Activated CD4-positive, alpha-beta T cell treated with anti-CD3 and anti-CD28 coated beads, Interleukin-2, amount 10 ng/mL, durations not matched to agents 24 days and 14 days (primary cell): Measurements from ENCODE around the gene ATAD3B. TPM values are rescaled to one million over a fixed set of nuclear protein-coding genes. Genes with fewer than 3 reads are reported as not detected.

Experiments used
- DNase-seq: peaks from one replicate; pipeline ENCODE4 v3.0.0; 2022
- H3K27ac Mint-ChIP-seq: one replicate; pipeline ENCODE4 v1.8.0; 2022; ENCODE audit warnings: mild to moderate bottlenecking, mixed read lengths
- H3K27me3 Mint-ChIP-seq: one replicate; pipeline ENCODE4 v1.8.0; 2022; ENCODE audit warnings: mixed read lengths
- H3K36me3 Mint-ChIP-seq: one replicate; pipeline ENCODE4 v1.8.0; 2022; ENCODE audit warnings: low read depth, mild to moderate bottlenecking, mixed read lengths
- H3K4me1 Mint-ChIP-seq: one replicate; pipeline ENCODE4 v1.8.0; 2021; ENCODE audit warnings: mixed read lengths
- H3K4me3 Mint-ChIP-seq: one replicate; pipeline ENCODE4 v1.8.0; 2022; ENCODE audit warnings: mild to moderate bottlenecking, moderate library complexity, mixed read lengths
- H3K9me3 Mint-ChIP-seq: one replicate; pipeline ENCODE4 v1.8.0; 2021; ENCODE audit warnings: mixed read lengths
- intact Hi-C: fragments of 100-400 bp; cut with micrococcal nuclease; formaldehyde crosslinking; loops from one replicate; pipeline ENCODE4 v1.15.1; 2023
- total RNA-seq: library from RNA; stranded (reverse); gene quantifications from 2 replicates; pipeline ENCODE4 v1.2.3, GENCODE V29; 2022

ATAD3B gene
- total RNA-seq, 1 donor from 2014 or later = 98.5 TPM

DNA sequence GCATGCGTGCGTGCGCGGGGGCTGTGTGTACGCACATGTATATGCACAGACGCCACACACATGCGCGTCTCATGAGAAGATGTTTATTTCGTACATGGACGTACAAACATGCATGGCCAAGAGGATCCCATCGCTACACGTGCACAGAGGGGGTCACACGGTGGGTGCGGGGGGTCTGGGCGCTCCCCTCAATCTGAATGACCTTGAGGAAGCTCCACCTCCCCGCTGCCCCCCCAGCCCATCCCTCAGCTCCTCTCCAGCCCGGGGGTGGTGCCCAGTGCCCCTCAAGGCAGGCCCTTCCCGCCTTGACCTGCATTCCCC lies 67.4 kb downstream of the ATAD3B start:
- no peaks in the 10 kb centered on the region for H3K9me3 Mint-ChIP-seq
- peaks cover 20% of the 10 kb centered on the region for H3K36me3 Mint-ChIP-seq
- H3K27ac Mint-ChIP-seq = no peak overlapping the region
- no peak for DNase-seq
- peaks cover 1% of the 10 kb centered on the region for H3K27me3 Mint-ChIP-seq
- intact Hi-C loops = no loop called here
- no peak overlapping the region for H3K4me3 Mint-ChIP-seq
- peaks cover 1% of the 10 kb centered on the region for H3K4me1 Mint-ChIP-seq

DNA sequence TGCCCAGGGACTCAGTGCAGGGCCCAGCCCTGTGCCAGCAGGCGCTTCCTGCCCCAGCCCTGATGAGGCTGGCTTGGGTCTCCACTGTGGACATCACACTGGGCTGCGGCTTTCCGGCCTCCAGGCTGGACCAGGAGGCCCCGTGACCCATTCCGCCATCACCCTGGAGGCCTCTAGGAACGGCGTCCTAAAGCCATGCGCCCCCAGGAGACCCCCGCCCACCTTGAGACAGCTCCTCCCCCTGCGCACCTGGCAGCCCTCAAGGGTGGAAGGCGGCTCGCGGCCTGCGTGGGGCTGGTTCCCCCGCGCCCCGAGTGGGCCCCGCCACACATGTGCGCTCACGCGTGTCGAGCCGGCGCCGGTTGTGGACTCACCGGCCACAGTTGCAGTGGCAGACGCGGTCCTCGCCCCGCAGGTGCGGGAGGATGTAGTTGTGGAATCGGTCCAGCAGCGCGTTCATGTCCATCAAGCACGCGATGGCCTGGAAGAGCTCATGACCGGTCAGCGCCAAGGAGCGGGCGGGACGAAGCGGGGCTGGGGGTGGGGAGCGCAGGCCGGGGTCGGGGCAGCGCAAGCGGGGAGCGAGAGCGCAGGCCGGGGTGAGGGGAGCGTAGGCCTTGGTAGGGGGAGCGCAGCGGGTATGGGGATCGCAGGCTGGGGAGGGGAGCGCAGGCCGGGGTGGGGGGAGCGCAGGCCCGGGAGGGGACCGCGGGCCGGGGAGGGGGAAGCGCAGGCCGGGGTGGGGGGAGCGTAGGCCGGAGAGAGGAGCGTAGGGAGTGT lies 67.9 kb downstream of the ATAD3B start:
- H3K4me3 Mint-ChIP-seq = no peak overlapping the region

DNA sequence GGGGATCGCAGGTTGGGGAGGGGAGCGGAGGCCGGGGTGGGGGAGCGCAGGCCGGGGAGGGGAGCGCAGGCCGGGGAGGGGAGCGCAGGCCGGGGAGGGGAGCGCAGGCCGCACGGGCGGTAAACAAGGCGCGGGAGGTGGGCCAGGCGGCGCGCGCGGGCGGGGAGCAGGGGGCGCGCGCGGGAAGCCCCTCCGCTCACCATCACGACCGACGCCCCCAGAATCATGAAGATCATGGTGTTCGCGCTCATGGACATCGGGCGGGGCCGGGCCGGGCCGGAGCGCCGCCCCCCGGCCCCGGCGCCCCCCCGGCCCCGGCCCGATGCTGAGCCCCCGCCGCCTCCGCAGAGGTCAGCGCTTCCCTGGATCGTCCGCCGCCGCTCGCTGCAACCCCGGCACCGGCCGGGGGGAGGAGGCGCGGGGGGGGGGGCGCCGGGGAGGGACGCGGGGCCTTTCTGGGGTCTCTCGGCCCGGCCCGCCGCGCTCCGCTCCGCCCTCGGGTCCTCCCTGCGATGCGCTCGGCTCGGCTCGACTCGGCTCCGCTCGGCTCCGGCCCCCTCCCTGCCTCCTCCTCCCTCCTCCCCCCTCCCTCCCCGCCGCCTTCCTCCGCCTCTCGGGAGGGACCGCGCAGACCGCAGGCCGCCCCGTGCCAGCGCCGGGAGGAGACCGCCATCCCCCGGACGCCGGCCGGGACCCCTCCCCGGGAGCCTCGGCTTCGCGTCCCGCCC lies 68.7 kb downstream of the ATAD3B start, which contains the start of gene TMEM240:
Gene TMEM240, minus strand, starts transcription at position 535 of the 728 bp plus-strand sequence. Its CDS starts 278 bp downstream, at position 257.
- no peak within 1 kb of the TSS for H3K4me3 Mint-ChIP-seq
- peaks cover 1% of the 10 kb centered on the region for H3K27me3 Mint-ChIP-seq
- no peak within 1 kb of the TSS for H3K27ac Mint-ChIP-seq
- intact Hi-C loops = no loop called here
- peaks cover 21% of the 10 kb centered on the region for H3K36me3 Mint-ChIP-seq
- DNase-seq = peak; percentile 75
- H3K4me1 Mint-ChIP-seq = peaks cover 1% of the 10 kb centered on the region
- H3K9me3 Mint-ChIP-seq = no peaks in the 10 kb centered on the region

More for the DNA sequence above, 67.9 kb downstream of the ATAD3B start:
- no peak for DNase-seq
- intact Hi-C loops = no loop called here
- H3K36me3 Mint-ChIP-seq = peaks cover 20% of the 10 kb centered on the region
- H3K9me3 Mint-ChIP-seq = no peaks in the 10 kb centered on the region
- H3K27me3 Mint-ChIP-seq = peaks cover 1% of the 10 kb centered on the region
- H3K4me1 Mint-ChIP-seq = peaks cover 1% of the 10 kb centered on the region
- no peak overlapping the region for H3K27ac Mint-ChIP-seq

DNA sequence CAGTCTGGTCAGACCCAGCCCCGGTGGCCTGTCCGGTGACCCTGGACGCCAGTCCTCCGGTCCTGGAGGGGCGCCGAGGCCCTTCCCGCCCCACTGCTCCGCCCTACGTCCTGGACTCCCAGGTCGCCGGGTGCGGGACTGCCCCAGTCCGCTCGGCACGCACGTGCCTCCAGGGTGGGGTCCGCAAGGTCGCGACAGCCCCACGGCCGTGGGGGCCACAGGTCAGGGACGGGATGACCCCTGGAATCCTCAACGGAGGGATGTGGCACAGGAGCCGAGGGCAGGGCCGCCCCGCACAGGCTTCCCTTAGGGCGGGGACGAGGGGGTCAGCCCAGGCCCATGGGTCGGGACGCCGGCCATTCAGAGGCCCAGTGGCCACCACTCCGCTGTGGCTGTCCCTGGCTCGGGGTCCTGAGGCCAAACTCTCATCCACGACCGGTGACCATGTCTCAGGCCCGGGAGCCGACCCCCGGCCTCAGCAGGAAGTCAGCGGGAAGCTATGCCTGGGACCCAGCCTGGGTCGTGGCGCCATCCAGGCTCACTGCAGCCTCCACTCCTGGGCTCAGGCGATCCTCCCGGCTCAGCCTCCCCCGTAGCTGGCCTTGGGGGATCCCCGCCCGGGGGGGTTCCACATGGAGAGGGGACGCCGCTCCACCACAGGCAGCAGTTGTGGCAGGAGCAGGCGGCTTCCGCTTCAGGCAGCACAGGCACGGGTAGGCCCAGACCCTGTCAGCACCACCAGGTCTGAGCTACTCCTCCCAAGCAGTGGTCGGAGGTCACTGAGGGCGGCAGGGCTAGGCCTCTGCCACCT lies 69.5 kb downstream of the ATAD3B start:
- Mint-ChIP-seq H3K9me3 (no peaks in the 10 kb centered on the region), H3K4me3 (no peak overlapping the region), H3K27me3 (peaks cover 1% of the 10 kb centered on the region), H3K27ac (no peak overlapping the region), H3K4me1 (peaks cover 1% of the 10 kb centered on the region), H3K36me3 (peaks cover 22% of the 10 kb centered on the region)
- no peak for DNase-seq
- intact Hi-C loops = no loop called here

DNA sequence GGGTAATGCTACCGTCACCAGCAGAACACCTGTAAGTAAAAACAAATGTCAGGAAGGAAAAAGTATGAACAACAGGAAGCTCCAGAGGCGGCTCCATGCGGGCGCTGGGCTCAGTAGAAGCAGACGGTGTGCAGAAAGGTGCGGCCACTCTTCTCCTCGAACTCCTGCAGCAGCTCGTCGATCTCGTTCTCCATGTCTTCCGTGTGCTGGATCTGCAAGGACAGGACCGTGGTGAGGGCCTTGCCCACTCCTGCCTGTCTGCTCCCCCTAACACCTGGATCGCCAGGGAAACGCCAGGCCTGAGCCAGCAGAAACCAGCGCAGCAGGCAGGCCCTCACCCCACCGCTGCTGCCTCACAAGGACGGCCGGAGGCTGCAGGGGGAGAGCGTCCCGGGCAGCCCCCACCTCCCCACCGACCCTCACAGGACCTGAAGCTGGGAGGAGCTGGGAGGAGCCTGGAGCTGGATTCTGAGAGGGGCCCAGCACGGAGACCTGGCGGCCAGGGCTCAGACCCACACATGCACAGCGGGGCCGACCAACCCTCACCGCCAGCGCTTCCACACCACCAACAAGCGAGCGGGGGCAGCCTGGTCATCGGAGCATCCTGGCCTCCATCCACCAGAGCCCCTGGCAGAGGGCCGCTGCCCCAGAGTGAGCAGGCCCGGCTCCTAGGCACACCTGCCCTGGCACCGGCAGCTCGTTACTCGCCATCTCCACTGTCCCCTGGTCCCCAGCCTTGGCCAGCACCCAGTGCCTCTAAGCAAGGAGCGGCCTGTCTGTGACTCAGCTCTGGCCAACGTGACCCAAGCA lies 70.6 kb downstream of the ATAD3B start:
- intact Hi-C loops = no loop called here
- Mint-ChIP-seq H3K36me3 (peaks cover 22% of the 10 kb centered on the region), H3K4me3 (no peak overlapping the region)

DNA sequence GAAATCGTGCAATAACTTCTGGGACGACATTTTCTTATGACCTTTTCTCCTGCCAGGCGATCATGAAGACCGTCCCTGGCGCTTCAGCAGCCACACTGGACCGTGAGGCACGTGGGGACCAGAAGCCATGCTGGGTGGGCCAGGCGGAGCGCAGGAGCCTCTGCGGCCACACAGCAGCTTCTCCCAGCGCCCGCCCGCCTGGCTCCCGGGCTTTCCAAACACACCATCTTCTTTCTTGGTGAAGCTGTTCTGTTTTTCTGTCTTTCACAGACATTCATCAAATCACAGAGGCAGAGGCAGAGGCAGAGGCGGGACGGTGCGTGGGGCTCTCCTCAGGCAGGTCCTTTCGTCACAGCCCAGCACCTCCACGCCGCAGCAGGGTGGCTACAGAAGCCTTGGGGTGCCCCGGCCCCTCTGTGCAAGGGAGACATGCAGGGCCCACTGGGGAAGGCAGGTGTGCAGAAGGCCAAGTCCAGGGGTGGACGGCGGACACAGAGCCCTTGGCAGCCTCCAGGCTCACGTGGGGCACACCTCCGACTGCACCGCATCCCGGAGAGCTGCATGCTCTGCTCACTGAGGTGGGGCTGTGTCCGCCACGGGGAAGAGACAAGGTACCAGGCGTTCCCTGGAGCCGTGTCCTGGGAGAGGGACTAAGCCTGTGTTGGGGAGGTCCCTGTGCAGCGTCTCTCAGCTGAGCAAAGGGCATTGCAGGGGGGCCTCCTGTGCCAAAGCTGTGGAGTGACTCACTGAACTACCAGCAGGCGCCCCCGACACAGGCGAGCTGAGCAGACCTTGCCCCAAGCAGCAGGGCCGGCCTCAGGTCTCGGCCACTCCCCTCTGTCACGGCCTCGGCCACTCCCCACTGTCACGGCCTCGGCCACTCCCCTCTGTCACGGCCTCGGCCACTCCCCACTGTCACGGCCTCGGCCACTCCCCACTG lies 71.5 kb downstream of the ATAD3B start:
- no peak overlapping the region for H3K4me3 Mint-ChIP-seq
- intact Hi-C loops = no loop called here
- no peaks in the 10 kb centered on the region for H3K9me3 Mint-ChIP-seq
- H3K4me1 Mint-ChIP-seq = peaks cover 1% of the 10 kb centered on the region
- no peak for DNase-seq
- peaks cover 24% of the 10 kb centered on the region for H3K36me3 Mint-ChIP-seq
- no peak overlapping the region for H3K27ac Mint-ChIP-seq
- peaks cover 1% of the 10 kb centered on the region for H3K27me3 Mint-ChIP-seq

More for the DNA sequence above, 70.6 kb downstream of the ATAD3B start:
- no peak overlapping the region for H3K27ac Mint-ChIP-seq
- no peak for DNase-seq
- H3K4me1 Mint-ChIP-seq = peaks cover 1% of the 10 kb centered on the region
- no peaks in the 10 kb centered on the region for H3K9me3 Mint-ChIP-seq
- H3K27me3 Mint-ChIP-seq = peaks cover 1% of the 10 kb centered on the region

- Mint-ChIP-seq H3K27me3 (peaks cover 1% of the 10 kb centered on the region), H3K27ac (no peak overlapping the region), H3K36me3 (peaks cover 24% of the 10 kb centered on the region), H3K9me3 (no peaks in the 10 kb centered on the region), H3K4me1 (peaks cover 1% of the 10 kb centered on the region), H3K4me3 (no peak overlapping the region)
- DNase-seq = no peak
- intact Hi-C loops = no loop called here
These were observed 72.1 kb downstream of the ATAD3B start for GRCh38 chr1:1543706-1544099.

DNA sequence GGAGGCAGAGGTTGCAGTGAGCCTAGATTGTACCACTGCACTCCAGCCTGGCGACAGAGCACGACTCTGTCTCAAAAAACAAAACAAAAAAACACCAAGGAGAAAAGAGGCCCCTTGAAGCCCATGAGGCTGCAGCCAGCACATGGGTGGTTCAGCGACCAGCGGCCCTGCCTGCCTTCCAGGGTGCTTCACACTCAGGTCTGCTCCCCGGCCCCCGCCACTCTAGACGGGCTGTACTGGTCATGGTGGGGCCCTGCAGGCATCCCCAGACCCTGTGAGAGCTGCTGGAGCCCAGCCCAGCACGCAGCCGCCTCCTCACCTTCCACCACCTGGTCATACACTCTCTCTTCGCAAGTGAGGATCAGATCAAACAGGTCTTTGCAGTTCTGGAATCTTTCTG lies 73.0 kb downstream of the ATAD3B start:
- no peak for DNase-seq
- Mint-ChIP-seq H3K27ac (no peak overlapping the region), H3K9me3 (no peaks in the 10 kb centered on the region), H3K36me3 (peaks cover 23% of the 10 kb centered on the region), H3K4me3 (no peak overlapping the region), H3K4me1 (peaks cover 1% of the 10 kb centered on the region), H3K27me3 (peaks cover under 1% of the 10 kb centered on the region)
- intact Hi-C loops = no loop called here

Other genes starting within 250 kb of the ATAD3B start
- 175 and 194 TPM in 2 replicates for gene SDF4, start 239.8 kb upstream of the ATAD3B start, total RNA-seq
- gene B3GALT6, start 239.5 kb upstream of the ATAD3B start, total RNA-seq = 42.5 and 43.2 TPM in 2 replicates
- gene C1QTNF12, start 225.0 kb upstream of the ATAD3B start, total RNA-seq = 1.3 and 2.8 TPM in 2 replicates
- 86.9 and 87.3 TPM in 2 replicates for gene UBE2J2, start 197.9 kb upstream of the ATAD3B start, total RNA-seq
- 3.1 and 3.2 TPM in 2 replicates for gene SCNN1D, start 191.3 kb upstream of the ATAD3B start, total RNA-seq
- 54.1 and 55.7 TPM in 2 replicates for gene ACAP3, start 163.8 kb upstream of the ATAD3B start, total RNA-seq
- gene PUSL1, start 163.2 kb upstream of the ATAD3B start, total RNA-seq = 33.4 and 35.2 TPM in 2 replicates
- gene INTS11, start 147.1 kb upstream of the ATAD3B start, total RNA-seq = 145 TPM in 2 replicates
- 11.5 and 12.3 TPM in 2 replicates for gene CPTP, start 147.0 kb upstream of the ATAD3B start, total RNA-seq
- 0.28 and 0.38 TPM in 2 replicates for gene TAS1R3, start 140.5 kb upstream of the ATAD3B start, total RNA-seq
- 63.2 and 65.9 TPM in 2 replicates for gene DVL1, start 122.3 kb upstream of the ATAD3B start, total RNA-seq
- gene MXRA8, start 113.2 kb upstream of the ATAD3B start, total RNA-seq = 0.24 and 0.75 TPM in 2 replicates
- gene AURKAIP1, start 96.6 kb upstream of the ATAD3B start, total RNA-seq = 142 and 146 TPM in 2 replicates
- gene CCNL2, start 72.4 kb upstream of the ATAD3B start, total RNA-seq = 144 and 146 TPM in 2 replicates
- 187 and 194 TPM in 2 replicates for gene MRPL20, start 64.5 kb upstream of the ATAD3B start, total RNA-seq
- not detected in 2 replicates for gene ANKRD65, start 50.5 kb upstream of the ATAD3B start, total RNA-seq
- 4.9 and 5.2 TPM in 2 replicates for gene VWA1, start 36.1 kb upstream of the ATAD3B start, total RNA-seq
- gene ATAD3C, start 22.1 kb upstream of the ATAD3B start, total RNA-seq = 0.40 and 0.75 TPM in 2 replicates
- gene ATAD3A, start 40.4 kb downstream of the ATAD3B start, total RNA-seq = 102 and 107 TPM in 2 replicates
- 0.52 TPM in 1 of 2 replicates, not detected in the other for gene TMEM240, start 68.9 kb downstream of the ATAD3B start, total RNA-seq
- gene SSU72, start 103.1 kb downstream of the ATAD3B start, total RNA-seq = 134 TPM in 2 replicates
- 14.3 and 15.9 TPM in 2 replicates for gene FNDC10, start 128.4 kb downstream of the ATAD3B start, total RNA-seq
- gene MIB2, start 143.7 kb downstream of the ATAD3B start, total RNA-seq = 32.7 and 34.1 TPM in 2 replicates
- gene MMP23B, start 160.4 kb downstream of the ATAD3B start, total RNA-seq = 1.2 and 1.5 TPM in 2 replicates
- 38.0 and 40.4 TPM in 2 replicates for gene CDK11B, start 187.2 kb downstream of the ATAD3B start, total RNA-seq
- 40.3 and 41.5 TPM in 2 replicates for gene SLC35E2B, start 221.0 kb downstream of the ATAD3B start, total RNA-seq